ENCODE results near the gene CCDC137. TPM values are rescaled to one million over a fixed set of nuclear protein-coding genes. Genes with fewer than 3 reads are reported as not detected.

Gene CCDC137
- total RNA-seq, 4 donors from 2014 or later, result 19.7 to 35.2 (median 28.3) TPM

DNA sequence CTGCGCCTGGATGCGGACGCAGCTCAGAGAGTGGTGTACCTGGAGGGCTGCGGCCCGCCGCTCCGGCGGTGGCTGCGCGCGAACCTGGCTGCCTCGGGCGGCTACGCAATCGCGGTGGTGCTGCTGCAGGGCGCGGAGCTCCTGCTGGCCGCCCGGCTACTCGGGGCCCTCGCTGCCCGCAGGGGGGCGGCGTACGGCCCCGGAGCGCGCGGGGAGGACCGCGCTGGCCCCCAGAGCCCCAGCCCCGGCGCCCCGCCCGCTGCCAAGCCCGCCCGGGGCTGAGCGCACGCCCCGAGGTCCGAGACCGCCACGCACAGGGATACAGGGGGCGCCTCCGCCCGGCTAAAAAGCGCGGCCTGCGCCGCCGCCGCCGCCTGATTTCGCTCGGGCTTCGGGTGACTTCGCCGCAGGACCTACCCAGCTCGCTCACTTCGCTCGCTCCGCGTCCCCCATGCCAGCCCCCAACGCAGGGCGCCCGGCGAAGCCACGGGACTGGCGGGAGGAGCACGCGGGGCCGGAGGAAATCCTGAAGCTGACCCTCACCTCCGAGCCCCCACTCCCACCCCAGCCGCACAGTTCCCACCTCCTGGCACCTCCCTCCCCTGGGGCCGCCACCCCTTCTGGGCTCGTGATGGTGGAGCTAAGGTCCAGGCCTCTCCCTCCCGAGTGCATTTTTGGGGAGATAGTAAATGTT is 18.4 kb upstream of the CCDC137 start:
- H3K4me3 ChIP-seq (ENCODE audit: low read depth, poor library complexity, severe bottlenecking), result no peak overlapping the region
- TF ChIP-seq, protein P1, sequence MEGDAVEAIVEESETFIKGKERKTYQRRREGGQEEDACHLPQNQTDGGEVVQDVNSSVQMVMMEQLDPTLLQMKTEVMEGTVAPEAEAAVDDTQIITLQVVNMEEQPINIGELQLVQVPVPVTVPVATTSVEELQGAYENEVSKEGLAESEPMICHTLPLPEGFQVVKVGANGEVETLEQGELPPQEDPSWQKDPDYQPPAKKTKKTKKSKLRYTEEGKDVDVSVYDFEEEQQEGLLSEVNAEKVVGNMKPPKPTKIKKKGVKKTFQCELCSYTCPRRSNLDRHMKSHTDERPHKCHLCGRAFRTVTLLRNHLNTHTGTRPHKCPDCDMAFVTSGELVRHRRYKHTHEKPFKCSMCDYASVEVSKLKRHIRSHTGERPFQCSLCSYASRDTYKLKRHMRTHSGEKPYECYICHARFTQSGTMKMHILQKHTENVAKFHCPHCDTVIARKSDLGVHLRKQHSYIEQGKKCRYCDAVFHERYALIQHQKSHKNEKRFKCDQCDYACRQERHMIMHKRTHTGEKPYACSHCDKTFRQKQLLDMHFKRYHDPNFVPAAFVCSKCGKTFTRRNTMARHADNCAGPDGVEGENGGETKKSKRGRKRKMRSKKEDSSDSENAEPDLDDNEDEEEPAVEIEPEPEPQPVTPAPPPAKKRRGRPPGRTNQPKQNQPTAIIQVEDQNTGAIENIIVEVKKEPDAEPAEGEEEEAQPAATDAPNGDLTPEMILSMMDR (IDR thresholded peaks at IDR 0.05), result no peak
- TF ChIP-seq POLR2A (IDR thresholded peaks at IDR 0.05), result no peak
- 10 to 27% methylated on average over 4 to 15 of the region's 78 CpGs for WGBS, 2 donors
- no peak for DNase-seq (ENCODE audit: low spot score in 2 of 2)
- intact Hi-C loops (cut with DNase I; ENCODE audit: low total_unique reads), result no loop called here

DNA sequence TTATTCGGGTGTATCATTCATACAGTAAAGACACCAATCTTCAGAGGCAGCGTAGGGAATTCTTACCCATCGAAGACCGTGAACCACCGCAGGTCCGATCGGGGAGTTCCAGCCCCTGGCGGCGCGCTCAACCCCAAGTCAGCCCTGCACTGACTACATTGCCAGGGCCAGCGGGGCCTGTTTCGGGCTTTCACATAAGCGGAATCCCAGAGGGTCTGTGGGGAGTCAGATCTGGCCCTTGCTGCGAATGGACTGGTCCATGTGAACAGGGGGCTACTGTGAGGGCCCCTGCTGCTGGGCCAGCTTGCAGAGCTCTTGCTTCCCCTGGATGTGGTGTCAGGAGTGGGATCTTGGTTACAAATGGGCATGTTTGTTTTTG is 17.8 kb upstream of the CCDC137 start:
- TF ChIP-seq, protein P1 (IDR thresholded peaks at IDR 0.05), result no peak
- TF ChIP-seq POLR2A (IDR thresholded peaks at IDR 0.05), result no peak
- 55 to 70% methylated on average over 14 of the region's 14 CpGs for WGBS, 2 donors

DNA sequence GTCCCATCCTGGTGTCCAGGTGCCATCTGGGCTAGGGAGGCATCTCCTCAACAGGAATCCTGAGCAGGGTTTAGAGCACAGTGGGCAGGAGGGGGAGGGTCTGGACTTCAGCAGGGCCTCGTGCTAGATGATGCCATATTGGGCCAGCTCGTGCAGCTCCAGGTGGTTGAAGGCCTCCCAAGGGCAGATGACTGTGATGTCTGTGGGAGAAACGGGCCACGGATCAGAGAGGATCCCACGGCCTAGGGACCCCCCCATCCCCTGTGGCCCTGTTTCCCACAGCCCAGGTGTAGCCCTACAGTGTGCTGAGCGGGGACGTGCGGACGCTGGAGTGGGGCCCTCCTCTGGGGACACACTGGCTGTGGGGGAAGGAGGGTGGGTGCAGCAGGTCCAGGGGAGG is 15.6 kb upstream of the CCDC137 start:
- intact Hi-C loops (cut with DNase I; ENCODE audit: low total_unique reads), result no loop called here
- H3K4me3 ChIP-seq (ENCODE audit: low read depth, poor library complexity, severe bottlenecking), result no peak overlapping the region
- DNase-seq (ENCODE audit: low spot score in 2 of 2), result no peak
- TF ChIP-seq POLR2A (IDR thresholded peaks at IDR 0.05), result no peak
- TF ChIP-seq, protein P1 (IDR thresholded peaks at IDR 0.05), result no peak
- WGBS, 2 donors, result 75 to 83% methylated on average over 9 of the region's 9 CpGs

More for the DNA sequence above, 17.8 kb upstream of the CCDC137 start:
- DNase-seq (ENCODE audit: low spot score in 2 of 2), result no peak
- intact Hi-C loops (cut with DNase I; ENCODE audit: low total_unique reads), result no loop called here
- no peak overlapping the region for H3K4me3 ChIP-seq (ENCODE audit: low read depth, poor library complexity, severe bottlenecking)

DNA sequence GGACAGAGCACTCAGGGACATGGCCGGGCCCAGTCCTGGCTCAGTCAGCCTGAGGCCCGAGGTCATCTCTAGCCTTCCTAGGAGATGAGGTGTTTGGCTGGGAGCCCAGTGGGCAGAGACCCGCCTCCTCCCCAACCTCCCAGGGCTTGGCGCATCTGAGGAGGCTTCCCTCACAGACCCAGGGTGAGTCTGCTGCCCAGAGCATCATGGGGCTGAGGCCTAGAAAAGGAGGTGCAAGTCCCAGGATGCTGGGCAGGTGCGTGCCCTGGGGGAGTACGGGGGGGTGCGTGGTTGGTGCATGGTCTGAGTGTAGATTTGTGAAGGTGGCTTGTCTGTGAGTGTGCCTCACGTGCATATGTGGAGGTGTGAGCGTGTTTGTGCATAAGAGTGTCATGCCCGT is 14.8 kb upstream of the CCDC137 start:
- DNase-seq (ENCODE audit: low spot score in 2 of 2), result no peak
- TF ChIP-seq POLR2A (IDR thresholded peaks at IDR 0.05), result no peak
- TF ChIP-seq, protein P1 (IDR thresholded peaks at IDR 0.05), result no peak
- 80 to 86% methylated on average over 7 to 10 of the region's 10 CpGs for WGBS, 2 donors
- H3K4me3 ChIP-seq (ENCODE audit: low read depth, poor library complexity, severe bottlenecking), result no peak overlapping the region
- intact Hi-C loops (cut with DNase I; ENCODE audit: low total_unique reads), result no loop called here

DNA sequence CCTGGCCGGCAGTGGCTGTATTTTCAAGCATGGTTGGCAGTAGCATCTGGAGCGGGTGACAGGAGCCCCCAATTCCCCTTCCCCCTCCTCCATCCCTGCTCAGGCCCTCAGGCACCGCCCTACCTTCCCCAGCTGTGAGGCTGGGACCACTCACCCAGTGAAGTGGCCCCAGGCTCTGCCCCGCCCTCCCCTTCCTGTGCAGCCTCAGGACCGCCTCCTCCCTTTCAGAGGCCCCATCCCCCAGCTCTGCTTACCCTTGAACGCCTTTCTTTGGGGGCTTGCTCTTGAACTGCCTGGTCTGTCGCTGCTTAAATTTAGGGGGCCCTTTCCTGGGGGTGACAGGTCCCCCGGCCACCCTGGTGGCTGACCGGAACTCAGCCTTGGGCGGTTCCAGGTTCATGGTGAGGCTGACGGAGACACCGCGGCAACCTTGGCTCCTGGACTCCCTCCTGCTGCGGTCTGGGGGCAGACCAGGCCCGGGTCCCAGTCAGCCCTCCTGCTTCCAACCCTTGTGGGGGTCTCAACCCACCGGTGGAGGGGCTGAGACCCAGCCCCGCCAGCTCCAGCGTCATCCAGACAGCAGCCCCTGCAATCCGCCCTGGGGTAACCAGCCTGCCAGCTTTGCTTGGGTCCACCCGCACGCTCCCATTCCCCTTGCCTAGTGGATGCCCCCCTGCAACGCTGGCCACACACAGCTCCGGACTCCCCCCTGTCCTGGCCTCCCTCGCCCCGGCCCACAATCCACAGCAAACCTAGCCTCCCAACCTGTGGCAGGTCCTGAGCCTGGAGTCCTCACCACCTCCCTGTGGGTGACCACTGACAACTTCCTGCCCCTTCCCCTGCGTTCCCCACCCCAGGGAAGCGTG is 13.4 kb upstream of the CCDC137 start:
- no peak overlapping the region for H3K4me3 ChIP-seq (ENCODE audit: low read depth, poor library complexity, severe bottlenecking)
- no peak for DNase-seq (ENCODE audit: low spot score in 2 of 2)
- WGBS, 2 donors, result 40 to 65% methylated on average over 13 to 23 of the region's 27 CpGs
- TF ChIP-seq POLR2A (IDR thresholded peaks at IDR 0.05), result no peak
- TF ChIP-seq, protein P1 (IDR thresholded peaks at IDR 0.05), result no peak
- intact Hi-C loops (cut with DNase I; ENCODE audit: low total_unique reads), result no loop called here

Data from lower leg skin (tissue), 4 donors.